Measurements from ENCODE around the gene SERPING1.

GRCh38 chr11:57634311-57634710 is 36.8 kb downstream of the SERPING1 start:
- TF ChIP-seq TAF1 (IDR thresholded peaks at IDR 0.05; ENCODE audit: low read depth, low read length) (no peak), POLR2A (IDR thresholded peaks at IDR 0.05; ENCODE audit: low read depth, low read length) (no peak), POLR2AphosphoS5 (IDR thresholded peaks at IDR 0.05; ENCODE audit: low read depth, low read length) (no peak), POU2F2 (IDR thresholded peaks at IDR 0.05; ENCODE audit: low read depth, low read length) (no peak)
